Right lobe of liver (tissue), 4 donors: ENCODE data around the gene SLC25A10.

Experiments used
- CTCF ChIP-seq, 4 donors: fragments of 200-600 bp in 3 of 4; fragments of 450-650 bp in 1 of 4; IDR thresholded peaks; one replicate each; pipeline versions ENCODE4 v1.5.1 to v1.8.0; 2016 to 2022; ENCODE audit warnings: antibody characterized with exemption in 4 of 4, mild to moderate bottlenecking in 2 of 4
- POLR2A ChIP-seq: fragments of 450-650 bp; IDR thresholded peaks from one replicate; pipeline ENCODE4 v1.6.1; 2017; ENCODE audit warnings: antibody characterized with exemption, mild to moderate bottlenecking
- donor health status: DM: no; HTN: no; CAD: no.
- donor health status: DM: no; HTN: no; CAD: no.
- donor health status: DM: no; HTN: yes; CAD: no.

GRCh38 chr17:81741049-81741593 lies 29.0 kb downstream of the SLC25A10 start:
- TF ChIP-seq CTCF (IDR thresholded peaks at IDR 0.05), result no peak
- TF ChIP-seq POLR2A, result no peak
